Measurements from ENCODE around the gene ARID2.
A peak's percentile ranks its signal among the peaks of the same experiment; 100 is the strongest.

ARID2 gene

GRCh38 chr12:45729233-45730083 lies at the start of gene ARID2:
ARID2 (plus strand) TSS chr12:45729706; CDS start chr12:45729837, 131 bp downstream.
- no peak for TF ChIP-seq CTCF (conservative IDR thresholded peaks at IDR 0.05; ENCODE audit: low read length)
- DNase-seq (ENCODE audit: low read depth): peak; percentile 62
- H3K4me3 ChIP-seq (ENCODE audit: low read length): peak within 1 kb of the TSS; percentile 75

GRCh38 chr12:45680362-45680761 lies 49.1 kb upstream of the ARID2 start:
- TF ChIP-seq CTCF (conservative IDR thresholded peaks at IDR 0.05; ENCODE audit: low read length): no peak
- no peak overlapping the region for H3K4me3 ChIP-seq (ENCODE audit: low read length)
- DNase-seq (ENCODE audit: low read depth): no peak

GRCh38 chr12:45681465-45681864 lies 48.0 kb upstream of the ARID2 start:
- no peak for TF ChIP-seq CTCF (conservative IDR thresholded peaks at IDR 0.05; ENCODE audit: low read length)
- H3K4me3 ChIP-seq (ENCODE audit: low read length): no peak overlapping the region
- DNase-seq (ENCODE audit: low read depth): no peak

DNA sequence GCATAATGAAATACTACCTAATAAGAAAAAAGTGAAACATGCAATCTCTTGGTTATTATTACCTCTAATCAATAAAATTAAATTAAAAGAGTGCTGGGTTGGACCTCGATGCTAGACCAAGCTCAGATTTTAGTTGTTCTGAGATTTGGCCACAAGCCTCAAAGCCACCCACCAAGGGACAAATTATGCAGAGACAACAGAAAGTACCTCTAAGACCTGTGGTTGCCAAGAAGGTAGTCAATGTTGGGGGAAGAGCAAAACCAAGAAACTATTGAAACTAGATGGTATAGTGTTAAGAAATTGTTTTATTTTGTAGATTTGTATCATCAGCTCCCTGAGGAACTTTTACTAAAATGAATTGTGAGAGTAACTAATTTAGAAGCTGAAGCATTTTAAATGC lies 43.8 kb upstream of the ARID2 start:
- H3K4me3 ChIP-seq (ENCODE audit: low read length): no peak overlapping the region
- TF ChIP-seq CTCF (conservative IDR thresholded peaks at IDR 0.05; ENCODE audit: low read length): no peak
- DNase-seq (ENCODE audit: low read depth): no peak

GRCh38 chr12:45687081-45688015 lies 42.2 kb upstream of the ARID2 start:
- no peak for TF ChIP-seq CTCF (conservative IDR thresholded peaks at IDR 0.05; ENCODE audit: low read length)
- H3K4me3 ChIP-seq (ENCODE audit: low read length): no peak overlapping the region
- DNase-seq (ENCODE audit: low read depth): no peak

GRCh38 chr12:45688183-45688582 lies 41.3 kb upstream of the ARID2 start:
- no peak for DNase-seq (ENCODE audit: low read depth)
- H3K4me3 ChIP-seq (ENCODE audit: low read length): no peak overlapping the region
- no peak for TF ChIP-seq CTCF (conservative IDR thresholded peaks at IDR 0.05; ENCODE audit: low read length)

Data from AG10803 (cell line).